HEK293 (cell line): ENCODE measurements around the gene KLHL17.

Experiments used
- BCL11A ChIP-seq: fragments of 450-650 bp; formaldehyde crosslinking; IDR thresholded peaks from 2 replicates; pipeline ENCODE4 v1.5.1; 2016; ENCODE audit warnings: low read depth, missing biosample characterization, missing genetic modification characterization
- CTCF ChIP-seq: fragments of 450-650 bp; formaldehyde crosslinking; IDR thresholded peaks from 2 replicates; pipeline ENCODE4 v1.5.1; 2016; ENCODE audit warnings: missing biosample characterization, missing genetic modification characterization
- SCRT2 ChIP-seq: fragments of 450-650 bp; formaldehyde crosslinking; IDR thresholded peaks from 2 replicates; pipeline ENCODE4 v1.5.1; 2016; ENCODE audit warnings: missing biosample characterization, missing genetic modification characterization
- ZBTB20 ChIP-seq: fragments of 450-650 bp; formaldehyde crosslinking; IDR thresholded peaks from 2 replicates; pipeline ENCODE4 v1.5.1; 2016; ENCODE audit warnings: missing biosample characterization, missing genetic modification characterization
- ZNF114 ChIP-seq: fragments of 450-650 bp; formaldehyde crosslinking; IDR thresholded peaks from 2 replicates; pipeline ENCODE4 v1.5.0; 2017; ENCODE audit warnings: missing biosample characterization, missing genetic modification characterization
- ZNF133 ChIP-seq: fragments of 450-650 bp; formaldehyde crosslinking; IDR thresholded peaks from 2 replicates; pipeline ENCODE4 v1.5.1; 2016; ENCODE audit warnings: missing biosample characterization, missing genetic modification characterization
- ZNF19 ChIP-seq: fragments of 450-650 bp; formaldehyde crosslinking; IDR thresholded peaks from 2 replicates; pipeline ENCODE4; 2016; ENCODE audit warnings: missing biosample characterization, missing genetic modification characterization, low read depth
- ZNF302 ChIP-seq: fragments of 450-650 bp; formaldehyde crosslinking; IDR thresholded peaks from 2 replicates; pipeline ENCODE4 v1.5.1; 2016; ENCODE audit warnings: missing biosample characterization, missing genetic modification characterization, low read depth
- ZNF324 ChIP-seq: fragments of 450-650 bp; formaldehyde crosslinking; IDR thresholded peaks from 2 replicates; pipeline ENCODE4 v1.5.1; 2016; ENCODE audit warnings: missing biosample characterization, missing genetic modification characterization
- ZNF530 ChIP-seq: fragments of 450-650 bp; formaldehyde crosslinking; IDR thresholded peaks from 2 replicates; pipeline ENCODE4 v1.5.1; 2016; ENCODE audit warnings: low read depth, missing biosample characterization, missing genetic modification characterization
- ZNF692 ChIP-seq: fragments of 450-650 bp; formaldehyde crosslinking; IDR thresholded peaks from 2 replicates; pipeline ENCODE4 v1.5.1; 2016; ENCODE audit warnings: missing biosample characterization, missing genetic modification characterization

- TF ChIP-seq ZNF302 (tag by site-specific recombination), result no peak
- TF ChIP-seq ZNF19, result no peak
- TF ChIP-seq ZNF692 (tag by site-specific recombination), result no peak
- TF ChIP-seq ZBTB20 (tag by site-specific recombination), result no peak
- TF ChIP-seq SCRT2, result no peak
- no peak for TF ChIP-seq CTCF (tag by site-specific recombination)
- TF ChIP-seq ZNF324 (tag by site-specific recombination), result no peak
- no peak for TF ChIP-seq ZNF133 (tag by site-specific recombination)
- no peak for TF ChIP-seq BCL11A (tag by site-specific recombination)
- TF ChIP-seq ZNF114 (tag by site-specific recombination), result no peak
- TF ChIP-seq ZNF530 (tag by site-specific recombination), result no peak
These were observed 18.0 kb upstream of the KLHL17 start for GRCh38 chr1:942411-942821.
